ENCODE data around the gene PTGFR. TPM values are rescaled to one million over a fixed set of nuclear protein-coding genes. Genes with fewer than 3 reads are reported as not detected.

Gene PTGFR
- total RNA-seq, 1 experiment from 2014 or later, result 1.5 TPM

- no TSS peak for BruUV-seq (replicated peaks)
- Histone ChIP-seq H3K36me3 (ENCODE audit: insufficient read depth, low read length, poor library complexity, severe bottlenecking) (no peaks in the 10 kb centered on the region), H3K4me1 (ENCODE audit: insufficient read depth, low read length, poor library complexity, severe bottlenecking) (no peaks in the 10 kb centered on the region), H3K4me3 (ENCODE audit: low read depth, low read length, poor library complexity, severe bottlenecking) (no peak overlapping the region), H3K27ac (ENCODE audit: low read depth, low read length, poor library complexity, severe bottlenecking) (no peak overlapping the region), H3K27me3 (replicated peaks; ENCODE audit: insufficient read depth, low read depth, low read length, poor library complexity) (no peaks in the 10 kb centered on the region), H3K9me3 (ENCODE audit: low read depth, low read length, poor library complexity, severe bottlenecking) (no peaks in the 10 kb centered on the region)
- DNase-seq (ENCODE audit: low spot score), result no peak
- CTCF ChIA-PET, result no interaction called here
- no peak for TF ChIP-seq EZH2 (IDR thresholded peaks at IDR 0.05; ENCODE audit: borderline replicate concordance, low read depth, low read length, poor library complexity, severe bottlenecking)
- TF ChIP-seq, protein P1, sequence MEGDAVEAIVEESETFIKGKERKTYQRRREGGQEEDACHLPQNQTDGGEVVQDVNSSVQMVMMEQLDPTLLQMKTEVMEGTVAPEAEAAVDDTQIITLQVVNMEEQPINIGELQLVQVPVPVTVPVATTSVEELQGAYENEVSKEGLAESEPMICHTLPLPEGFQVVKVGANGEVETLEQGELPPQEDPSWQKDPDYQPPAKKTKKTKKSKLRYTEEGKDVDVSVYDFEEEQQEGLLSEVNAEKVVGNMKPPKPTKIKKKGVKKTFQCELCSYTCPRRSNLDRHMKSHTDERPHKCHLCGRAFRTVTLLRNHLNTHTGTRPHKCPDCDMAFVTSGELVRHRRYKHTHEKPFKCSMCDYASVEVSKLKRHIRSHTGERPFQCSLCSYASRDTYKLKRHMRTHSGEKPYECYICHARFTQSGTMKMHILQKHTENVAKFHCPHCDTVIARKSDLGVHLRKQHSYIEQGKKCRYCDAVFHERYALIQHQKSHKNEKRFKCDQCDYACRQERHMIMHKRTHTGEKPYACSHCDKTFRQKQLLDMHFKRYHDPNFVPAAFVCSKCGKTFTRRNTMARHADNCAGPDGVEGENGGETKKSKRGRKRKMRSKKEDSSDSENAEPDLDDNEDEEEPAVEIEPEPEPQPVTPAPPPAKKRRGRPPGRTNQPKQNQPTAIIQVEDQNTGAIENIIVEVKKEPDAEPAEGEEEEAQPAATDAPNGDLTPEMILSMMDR (conservative IDR thresholded peaks at IDR 0.05; ENCODE audit: low read depth, low read length), result no peak
- POLR2A ChIA-PET (ENCODE audit: low non-redundant PET), result no interaction called here
- intact Hi-C loops (cut with micrococcal nuclease; ENCODE audit: unreplicated experiment), result no loop called here
Measured at GRCh38 chr1:78474092-78474491, 16.7 kb upstream of the PTGFR start.

GRCh38 chr1:78475888-78476610 lies 14.7 kb upstream of the PTGFR start:
- no peak for DNase-seq (ENCODE audit: low spot score)
- CTCF ChIA-PET, result no interaction called here
- H3K9me3 ChIP-seq (ENCODE audit: low read depth, low read length, poor library complexity, severe bottlenecking), result no peaks in the 10 kb centered on the region
- POLR2A ChIA-PET (ENCODE audit: low non-redundant PET), result no interaction called here
- TF ChIP-seq EZH2 (IDR thresholded peaks at IDR 0.05; ENCODE audit: borderline replicate concordance, low read depth, low read length, poor library complexity, severe bottlenecking), result no peak
- TF ChIP-seq, protein P1 (conservative IDR thresholded peaks at IDR 0.05; ENCODE audit: low read depth, low read length), result no peak
- no peak overlapping the region for H3K4me3 ChIP-seq (ENCODE audit: low read depth, low read length, poor library complexity, severe bottlenecking)
- H3K27me3 ChIP-seq (replicated peaks; ENCODE audit: insufficient read depth, low read depth, low read length, poor library complexity), result no peaks in the 10 kb centered on the region
- no peak overlapping the region for H3K27ac ChIP-seq (ENCODE audit: low read depth, low read length, poor library complexity, severe bottlenecking)
- intact Hi-C loops (cut with micrococcal nuclease; ENCODE audit: unreplicated experiment), result no loop called here
- no peaks in the 10 kb centered on the region for H3K36me3 ChIP-seq (ENCODE audit: insufficient read depth, low read length, poor library complexity, severe bottlenecking)
- H3K4me1 ChIP-seq (ENCODE audit: insufficient read depth, low read length, poor library complexity, severe bottlenecking), result no peaks in the 10 kb centered on the region
- no TSS peak for BruUV-seq (replicated peaks)

DNA sequence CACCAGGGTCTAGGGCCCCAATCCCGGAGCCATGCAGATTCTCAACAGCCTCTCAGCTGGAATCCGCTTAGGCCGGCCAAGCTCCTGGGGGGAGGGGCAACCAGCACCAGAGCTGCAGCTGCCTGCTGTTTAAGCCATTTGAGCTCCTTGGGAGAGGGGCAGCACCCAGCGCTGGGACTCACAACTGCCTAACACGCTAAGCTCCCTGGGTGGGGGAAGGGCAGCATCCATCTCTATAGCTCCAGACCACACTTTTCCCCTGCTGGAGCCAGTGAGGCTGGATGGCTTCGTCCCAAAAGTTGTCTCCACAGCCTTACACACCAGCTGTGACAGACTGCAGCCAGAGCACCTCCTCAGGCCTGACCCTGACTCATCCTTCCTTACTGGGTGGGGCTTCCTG lies 6.9 kb upstream of the PTGFR start:
- no peak overlapping the region for H3K4me3 ChIP-seq (ENCODE audit: low read depth, low read length, poor library complexity, severe bottlenecking)
- peaks cover 12% of the 10 kb centered on the region for H3K4me1 ChIP-seq (ENCODE audit: insufficient read depth, low read length, poor library complexity, severe bottlenecking)
- TF ChIP-seq, protein P1 (conservative IDR thresholded peaks at IDR 0.05; ENCODE audit: low read depth, low read length), result no peak
- no peak for TF ChIP-seq EZH2 (IDR thresholded peaks at IDR 0.05; ENCODE audit: borderline replicate concordance, low read depth, low read length, poor library complexity, severe bottlenecking)
- no peak overlapping the region for H3K27ac ChIP-seq (ENCODE audit: low read depth, low read length, poor library complexity, severe bottlenecking)
- no peaks in the 10 kb centered on the region for H3K36me3 ChIP-seq (ENCODE audit: insufficient read depth, low read length, poor library complexity, severe bottlenecking)
- CTCF ChIA-PET, result no interaction called here
- no peaks in the 10 kb centered on the region for H3K9me3 ChIP-seq (ENCODE audit: low read depth, low read length, poor library complexity, severe bottlenecking)
- POLR2A ChIA-PET (ENCODE audit: low non-redundant PET), result no interaction called here
- intact Hi-C loops (cut with micrococcal nuclease; ENCODE audit: unreplicated experiment), result no loop called here
- no peaks in the 10 kb centered on the region for H3K27me3 ChIP-seq (replicated peaks; ENCODE audit: insufficient read depth, low read depth, low read length, poor library complexity)
- BruUV-seq (replicated peaks), result no TSS peak
- DNase-seq (ENCODE audit: low spot score), result peak; percentile 73

Measured in A673 (cell line).